WTC11 (cell line): ENCODE measurements around the gene MRPL55. TPM values are rescaled to one million over a fixed set of nuclear protein-coding genes. Genes with fewer than 3 reads are reported as not detected.

Source experiments
- ATAC-seq: fragments of 200-7000 bp; cut with Tn5 transposase; 2 replicates; pipeline ENCODE4 v1.10.0; 2021; ENCODE audit warnings: mild to moderate bottlenecking, moderate library complexity
- CTCF ChIA-PET: fragments of 300-600 bp; sonication (Branson Sonifier 250); formaldehyde crosslinking; loops from one replicate; lab custom pipeline; 2021; ENCODE audit warnings: antibody characterized with exemption; lab: Charles Lee
- POLR2A ChIA-PET: fragments of 350-600 bp; sonication (Branson Sonifier 250); formaldehyde crosslinking; loops from one replicate; lab custom pipeline; 2021; ENCODE audit warnings: antibody characterized with exemption; lab: Charles Lee
- DNase-seq: peaks from one replicate; pipeline ENCODE4 v3.0.0; 2021; ENCODE audit warnings: low spot score
- H3K27ac Mint-ChIP-seq: 2 replicates; pipeline ENCODE4 v1.8.0; 2021; ENCODE audit warnings: mixed read lengths
- H3K27me3 Mint-ChIP-seq: 2 replicates; pipeline ENCODE4 v1.8.0; 2021; ENCODE audit warnings: low read depth, mild to moderate bottlenecking, moderate library complexity, mixed read lengths
- H3K36me3 Mint-ChIP-seq: 2 replicates; pipeline ENCODE4 v1.8.0; 2021; ENCODE audit warnings: mixed read lengths
- H3K4me1 Mint-ChIP-seq: 2 replicates; pipeline ENCODE4 v1.8.0; 2022; ENCODE audit warnings: mixed read lengths
- H3K4me3 Mint-ChIP-seq: 2 replicates; pipeline ENCODE4 v1.8.0; 2021; ENCODE audit warnings: mild to moderate bottlenecking, moderate library complexity, mixed read lengths
- H3K9me3 Mint-ChIP-seq: 2 replicates; pipeline ENCODE4 v1.8.0; 2021; ENCODE audit warnings: mixed read lengths
- CREB1 ChIP-seq: sonication (generic); formaldehyde crosslinking; IDR thresholded peaks from 2 replicates; pipeline ENCODE4 v1.8.0; 2023; ENCODE audit warnings: mild to moderate bottlenecking, missing genetic modification reagents
- FOXJ3 ChIP-seq: sonication (generic); formaldehyde crosslinking; IDR thresholded peaks from 2 replicates; pipeline ENCODE4 v1.9.0; 2021; ENCODE audit warnings: missing genetic modification reagents, mild to moderate bottlenecking, borderline replicate concordance
- FOXK1 ChIP-seq: sonication (generic); formaldehyde crosslinking; IDR thresholded peaks from 2 replicates; pipeline ENCODE4 v1.8.0; 2022; ENCODE audit warnings: mild to moderate bottlenecking, moderate library complexity, missing genetic modification reagents
- FOXP1 ChIP-seq: sonication (generic); formaldehyde crosslinking; IDR thresholded peaks from 2 replicates; pipeline ENCODE4 v1.8.0; 2022; ENCODE audit warnings: missing genetic modification reagents, mild to moderate bottlenecking, moderate library complexity, borderline replicate concordance
- RELA ChIP-seq: sonication (generic); formaldehyde crosslinking; IDR thresholded peaks from 2 replicates; pipeline ENCODE4 v1.8.1; 2022; ENCODE audit warnings: missing genetic modification reagents, mild to moderate bottlenecking, borderline replicate concordance
- RORB ChIP-seq: fragments of 250-450 bp; sonication (Bioruptor Pico); IDR thresholded peaks from 2 replicates; pipeline ENCODE4 v1.9.0; 2021; ENCODE audit warnings: mild to moderate bottlenecking
- SMAD4 ChIP-seq: sonication (generic); formaldehyde crosslinking; IDR thresholded peaks from 2 replicates; pipeline ENCODE4 v1.8.0; 2022; ENCODE audit warnings: mild to moderate bottlenecking, missing genetic modification reagents
- TEAD1 ChIP-seq: sonication (generic); formaldehyde crosslinking; IDR thresholded peaks from 2 replicates; pipeline ENCODE4 v1.8.0; 2022; ENCODE audit warnings: mild to moderate bottlenecking, missing genetic modification reagents
- ZNF138 ChIP-seq: sonication (generic); formaldehyde crosslinking; conservative IDR thresholded peaks from 2 replicates; pipeline ENCODE4 v1.8.1; 2022; ENCODE audit warnings: mild to moderate bottlenecking, moderate library complexity, missing genetic modification reagents
- ZNF416 ChIP-seq: fragments of 250-450 bp; sonication (Bioruptor Pico); IDR thresholded peaks from 2 replicates; pipeline ENCODE4 v1.9.0; 2021; ENCODE audit warnings: mild to moderate bottlenecking, inconsistent platforms
- total RNA-seq: library from RNA; stranded (reverse); gene quantifications from 3 replicates; pipeline ENCODE4 v1.2.3, GENCODE V29; 2021
- TF ChIP-seq, protein P1 (sequence below): sonication (generic); formaldehyde crosslinking; IDR thresholded peaks from 2 replicates; pipeline ENCODE4 v1.8.1; 2022; ENCODE audit warnings: mild to moderate bottlenecking, missing genetic modification reagents, moderate library complexity, borderline replicate concordance
- TF ChIP-seq, protein P2 (sequence below): fragments of 200-600 bp; IDR thresholded peaks from 2 replicates; pipeline ENCODE4 v1.8.0; 2022; ENCODE audit warnings: antibody characterized with exemption
- TF ChIP-seq, protein P3 (sequence below): sonication (generic); formaldehyde crosslinking; IDR thresholded peaks from 2 replicates; pipeline ENCODE4 v1.8.1; 2022; ENCODE audit warnings: low read depth, mild to moderate bottlenecking, moderate library complexity, missing genetic modification reagents, borderline replicate concordance
- TF ChIP-seq, protein P4 (sequence below): fragments of 250-450 bp; sonication (Bioruptor Pico); IDR thresholded peaks from 2 replicates; pipeline ENCODE4 v1.9.0; 2021; ENCODE audit warnings: mild to moderate bottlenecking
- TF ChIP-seq, protein P5 (sequence below): sonication (generic); formaldehyde crosslinking; IDR thresholded peaks from 2 replicates; pipeline ENCODE4 v1.8.0; 2022; ENCODE audit warnings: mild to moderate bottlenecking, missing genetic modification reagents
- TF ChIP-seq, protein P6 (sequence below): sonication (generic); formaldehyde crosslinking; IDR thresholded peaks from 2 replicates; pipeline ENCODE4 v1.8.1; 2023; ENCODE audit warnings: mild to moderate bottlenecking, missing genetic modification reagents, moderate library complexity
- TF ChIP-seq, protein P7 (sequence below): sonication (generic); formaldehyde crosslinking; IDR thresholded peaks from 2 replicates; pipeline ENCODE4 v1.8.1; 2023; ENCODE audit warnings: mild to moderate bottlenecking, moderate library complexity, missing genetic modification reagents

MRPL55 gene
- total RNA-seq, 1 experiment from 2014 or later, result 66.9 TPM

- H3K4me3 Mint-ChIP-seq, result no peak overlapping the region
- ChIA-PET POLR2A (no interaction called here), CTCF (no interaction called here)
- ATAC-seq (no peak), DNase-seq (no peak)
- TF ChIP-seq, protein P1, sequence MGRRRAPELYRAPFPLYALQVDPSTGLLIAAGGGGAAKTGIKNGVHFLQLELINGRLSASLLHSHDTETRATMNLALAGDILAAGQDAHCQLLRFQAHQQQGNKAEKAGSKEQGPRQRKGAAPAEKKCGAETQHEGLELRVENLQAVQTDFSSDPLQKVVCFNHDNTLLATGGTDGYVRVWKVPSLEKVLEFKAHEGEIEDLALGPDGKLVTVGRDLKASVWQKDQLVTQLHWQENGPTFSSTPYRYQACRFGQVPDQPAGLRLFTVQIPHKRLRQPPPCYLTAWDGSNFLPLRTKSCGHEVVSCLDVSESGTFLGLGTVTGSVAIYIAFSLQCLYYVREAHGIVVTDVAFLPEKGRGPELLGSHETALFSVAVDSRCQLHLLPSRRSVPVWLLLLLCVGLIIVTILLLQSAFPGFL (CRISPR knock-in tag), result no peak
- no peak for TF ChIP-seq FOXJ3 (CRISPR knock-in tag)
- no peak for TF ChIP-seq FOXP1 (CRISPR knock-in tag)
- no peak for TF ChIP-seq RORB (CRISPR knock-in tag)
- TF ChIP-seq RELA, result no peak
- TF ChIP-seq, protein P2, sequence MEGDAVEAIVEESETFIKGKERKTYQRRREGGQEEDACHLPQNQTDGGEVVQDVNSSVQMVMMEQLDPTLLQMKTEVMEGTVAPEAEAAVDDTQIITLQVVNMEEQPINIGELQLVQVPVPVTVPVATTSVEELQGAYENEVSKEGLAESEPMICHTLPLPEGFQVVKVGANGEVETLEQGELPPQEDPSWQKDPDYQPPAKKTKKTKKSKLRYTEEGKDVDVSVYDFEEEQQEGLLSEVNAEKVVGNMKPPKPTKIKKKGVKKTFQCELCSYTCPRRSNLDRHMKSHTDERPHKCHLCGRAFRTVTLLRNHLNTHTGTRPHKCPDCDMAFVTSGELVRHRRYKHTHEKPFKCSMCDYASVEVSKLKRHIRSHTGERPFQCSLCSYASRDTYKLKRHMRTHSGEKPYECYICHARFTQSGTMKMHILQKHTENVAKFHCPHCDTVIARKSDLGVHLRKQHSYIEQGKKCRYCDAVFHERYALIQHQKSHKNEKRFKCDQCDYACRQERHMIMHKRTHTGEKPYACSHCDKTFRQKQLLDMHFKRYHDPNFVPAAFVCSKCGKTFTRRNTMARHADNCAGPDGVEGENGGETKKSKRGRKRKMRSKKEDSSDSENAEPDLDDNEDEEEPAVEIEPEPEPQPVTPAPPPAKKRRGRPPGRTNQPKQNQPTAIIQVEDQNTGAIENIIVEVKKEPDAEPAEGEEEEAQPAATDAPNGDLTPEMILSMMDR, result no peak
- TF ChIP-seq, protein P3, sequence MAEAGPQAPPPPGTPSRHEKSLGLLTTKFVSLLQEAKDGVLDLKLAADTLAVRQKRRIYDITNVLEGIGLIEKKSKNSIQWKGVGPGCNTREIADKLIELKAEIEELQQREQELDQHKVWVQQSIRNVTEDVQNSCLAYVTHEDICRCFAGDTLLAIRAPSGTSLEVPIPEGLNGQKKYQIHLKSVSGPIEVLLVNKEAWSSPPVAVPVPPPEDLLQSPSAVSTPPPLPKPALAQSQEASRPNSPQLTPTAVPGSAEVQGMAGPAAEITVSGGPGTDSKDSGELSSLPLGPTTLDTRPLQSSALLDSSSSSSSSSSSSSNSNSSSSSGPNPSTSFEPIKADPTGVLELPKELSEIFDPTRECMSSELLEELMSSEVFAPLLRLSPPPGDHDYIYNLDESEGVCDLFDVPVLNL (CRISPR knock-in tag), result no peak
- TF ChIP-seq FOXK1 (CRISPR knock-in tag), result no peak
- TF ChIP-seq, protein P4, sequence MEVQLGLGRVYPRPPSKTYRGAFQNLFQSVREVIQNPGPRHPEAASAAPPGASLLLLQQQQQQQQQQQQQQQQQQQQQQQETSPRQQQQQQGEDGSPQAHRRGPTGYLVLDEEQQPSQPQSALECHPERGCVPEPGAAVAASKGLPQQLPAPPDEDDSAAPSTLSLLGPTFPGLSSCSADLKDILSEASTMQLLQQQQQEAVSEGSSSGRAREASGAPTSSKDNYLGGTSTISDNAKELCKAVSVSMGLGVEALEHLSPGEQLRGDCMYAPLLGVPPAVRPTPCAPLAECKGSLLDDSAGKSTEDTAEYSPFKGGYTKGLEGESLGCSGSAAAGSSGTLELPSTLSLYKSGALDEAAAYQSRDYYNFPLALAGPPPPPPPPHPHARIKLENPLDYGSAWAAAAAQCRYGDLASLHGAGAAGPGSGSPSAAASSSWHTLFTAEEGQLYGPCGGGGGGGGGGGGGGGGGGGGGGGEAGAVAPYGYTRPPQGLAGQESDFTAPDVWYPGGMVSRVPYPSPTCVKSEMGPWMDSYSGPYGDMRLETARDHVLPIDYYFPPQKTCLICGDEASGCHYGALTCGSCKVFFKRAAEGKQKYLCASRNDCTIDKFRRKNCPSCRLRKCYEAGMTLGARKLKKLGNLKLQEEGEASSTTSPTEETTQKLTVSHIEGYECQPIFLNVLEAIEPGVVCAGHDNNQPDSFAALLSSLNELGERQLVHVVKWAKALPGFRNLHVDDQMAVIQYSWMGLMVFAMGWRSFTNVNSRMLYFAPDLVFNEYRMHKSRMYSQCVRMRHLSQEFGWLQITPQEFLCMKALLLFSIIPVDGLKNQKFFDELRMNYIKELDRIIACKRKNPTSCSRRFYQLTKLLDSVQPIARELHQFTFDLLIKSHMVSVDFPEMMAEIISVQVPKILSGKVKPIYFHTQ (CRISPR knock-in tag), result no peak
- no peak for TF ChIP-seq TEAD1 (CRISPR knock-in tag)
- TF ChIP-seq, protein P5, sequence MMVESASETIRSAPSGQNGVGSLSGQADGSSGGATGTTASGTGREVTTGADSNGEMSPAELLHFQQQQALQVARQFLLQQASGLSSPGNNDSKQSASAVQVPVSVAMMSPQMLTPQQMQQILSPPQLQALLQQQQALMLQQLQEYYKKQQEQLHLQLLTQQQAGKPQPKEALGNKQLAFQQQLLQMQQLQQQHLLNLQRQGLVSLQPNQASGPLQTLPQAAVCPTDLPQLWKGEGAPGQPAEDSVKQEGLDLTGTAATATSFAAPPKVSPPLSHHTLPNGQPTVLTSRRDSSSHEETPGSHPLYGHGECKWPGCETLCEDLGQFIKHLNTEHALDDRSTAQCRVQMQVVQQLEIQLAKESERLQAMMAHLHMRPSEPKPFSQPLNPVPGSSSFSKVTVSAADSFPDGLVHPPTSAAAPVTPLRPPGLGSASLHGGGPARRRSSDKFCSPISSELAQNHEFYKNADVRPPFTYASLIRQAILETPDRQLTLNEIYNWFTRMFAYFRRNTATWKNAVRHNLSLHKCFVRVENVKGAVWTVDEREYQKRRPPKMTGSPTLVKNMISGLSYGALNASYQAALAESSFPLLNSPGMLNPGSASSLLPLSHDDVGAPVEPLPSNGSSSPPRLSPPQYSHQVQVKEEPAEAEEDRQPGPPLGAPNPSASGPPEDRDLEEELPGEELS (CRISPR knock-in tag), result no peak
- TF ChIP-seq SMAD4 (CRISPR knock-in tag), result no peak
- TF ChIP-seq ZNF416, result no peak
- TF ChIP-seq, protein P6, sequence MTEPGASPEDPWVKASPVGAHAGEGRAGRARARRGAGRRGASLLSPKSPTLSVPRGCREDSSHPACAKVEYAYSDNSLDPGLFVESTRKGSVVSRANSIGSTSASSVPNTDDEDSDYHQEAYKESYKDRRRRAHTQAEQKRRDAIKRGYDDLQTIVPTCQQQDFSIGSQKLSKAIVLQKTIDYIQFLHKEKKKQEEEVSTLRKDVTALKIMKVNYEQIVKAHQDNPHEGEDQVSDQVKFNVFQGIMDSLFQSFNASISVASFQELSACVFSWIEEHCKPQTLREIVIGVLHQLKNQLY (CRISPR knock-in tag), result no peak
- no peak for TF ChIP-seq CREB1 (CRISPR knock-in tag)
- TF ChIP-seq, protein P7, sequence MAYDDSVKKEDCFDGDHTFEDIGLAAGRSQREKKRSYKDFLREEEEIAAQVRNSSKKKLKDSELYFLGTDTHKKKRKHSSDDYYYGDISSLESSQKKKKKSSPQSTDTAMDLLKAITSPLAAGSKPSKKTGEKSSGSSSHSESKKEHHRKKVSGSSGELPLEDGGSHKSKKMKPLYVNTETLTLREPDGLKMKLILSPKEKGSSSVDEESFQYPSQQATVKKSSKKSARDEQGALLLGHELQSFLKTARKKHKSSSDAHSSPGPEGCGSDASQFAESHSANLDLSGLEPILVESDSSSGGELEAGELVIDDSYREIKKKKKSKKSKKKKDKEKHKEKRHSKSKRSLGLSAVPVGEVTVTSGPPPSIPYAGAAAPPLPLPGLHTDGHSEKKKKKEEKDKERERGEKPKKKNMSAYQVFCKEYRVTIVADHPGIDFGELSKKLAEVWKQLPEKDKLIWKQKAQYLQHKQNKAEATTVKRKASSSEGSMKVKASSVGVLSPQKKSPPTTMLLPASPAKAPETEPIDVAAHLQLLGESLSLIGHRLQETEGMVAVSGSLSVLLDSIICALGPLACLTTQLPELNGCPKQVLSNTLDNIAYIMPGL (CRISPR knock-in tag), result no peak
- TF ChIP-seq ZNF138, result no peak
- H3K27me3 Mint-ChIP-seq, result peaks cover 85% of the 10 kb centered on the region
- no peaks in the 10 kb centered on the region for H3K9me3 Mint-ChIP-seq
- H3K4me1 Mint-ChIP-seq, result no peaks in the 10 kb centered on the region
- no peaks in the 10 kb centered on the region for H3K36me3 Mint-ChIP-seq
- no peak overlapping the region for H3K27ac Mint-ChIP-seq
Observed at GRCh38 chr1:228068359-228068758, 40.7 kb downstream of the MRPL55 start.
